Measurements from ENCODE around the gene LRBA.

- no peak for TF ChIP-seq POLR2A (IDR thresholded peaks at IDR 0.05; ENCODE audit: low read depth, low read length)
- no peak for TF ChIP-seq TAF1 (IDR thresholded peaks at IDR 0.05; ENCODE audit: borderline replicate concordance, low read depth, low read length)
- no peak for TF ChIP-seq POLR2AphosphoS5 (IDR thresholded peaks at IDR 0.05; ENCODE audit: low read depth, low read length)
These were observed 20.2 kb upstream of the LRBA start for GRCh38 chr4:151035328-151035727.

All from GM12892 (cell line).